Activated CD4-positive, alpha-beta T cell treated with anti-CD3 and anti-CD28 coated beads for 4 hours (primary cell): ENCODE measurements around the gene PPM1J.
"Not testable (repeated sequence)": the region's sequence is repeated elsewhere in the genome, so short reads cannot be mapped to it uniquely, and the experiment has no call there.

Source experiments
- DNase-seq, 2 donors: peaks; one replicate each; pipeline ENCODE4 v3.0.0-alpha.2; 2020

PPM1J gene, protein sequence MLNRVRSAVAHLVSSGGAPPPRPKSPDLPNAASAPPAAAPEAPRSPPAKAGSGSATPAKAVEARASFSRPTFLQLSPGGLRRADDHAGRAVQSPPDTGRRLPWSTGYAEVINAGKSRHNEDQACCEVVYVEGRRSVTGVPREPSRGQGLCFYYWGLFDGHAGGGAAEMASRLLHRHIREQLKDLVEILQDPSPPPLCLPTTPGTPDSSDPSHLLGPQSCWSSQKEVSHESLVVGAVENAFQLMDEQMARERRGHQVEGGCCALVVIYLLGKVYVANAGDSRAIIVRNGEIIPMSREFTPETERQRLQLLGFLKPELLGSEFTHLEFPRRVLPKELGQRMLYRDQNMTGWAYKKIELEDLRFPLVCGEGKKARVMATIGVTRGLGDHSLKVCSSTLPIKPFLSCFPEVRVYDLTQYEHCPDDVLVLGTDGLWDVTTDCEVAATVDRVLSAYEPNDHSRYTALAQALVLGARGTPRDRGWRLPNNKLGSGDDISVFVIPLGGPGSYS

DNA sequence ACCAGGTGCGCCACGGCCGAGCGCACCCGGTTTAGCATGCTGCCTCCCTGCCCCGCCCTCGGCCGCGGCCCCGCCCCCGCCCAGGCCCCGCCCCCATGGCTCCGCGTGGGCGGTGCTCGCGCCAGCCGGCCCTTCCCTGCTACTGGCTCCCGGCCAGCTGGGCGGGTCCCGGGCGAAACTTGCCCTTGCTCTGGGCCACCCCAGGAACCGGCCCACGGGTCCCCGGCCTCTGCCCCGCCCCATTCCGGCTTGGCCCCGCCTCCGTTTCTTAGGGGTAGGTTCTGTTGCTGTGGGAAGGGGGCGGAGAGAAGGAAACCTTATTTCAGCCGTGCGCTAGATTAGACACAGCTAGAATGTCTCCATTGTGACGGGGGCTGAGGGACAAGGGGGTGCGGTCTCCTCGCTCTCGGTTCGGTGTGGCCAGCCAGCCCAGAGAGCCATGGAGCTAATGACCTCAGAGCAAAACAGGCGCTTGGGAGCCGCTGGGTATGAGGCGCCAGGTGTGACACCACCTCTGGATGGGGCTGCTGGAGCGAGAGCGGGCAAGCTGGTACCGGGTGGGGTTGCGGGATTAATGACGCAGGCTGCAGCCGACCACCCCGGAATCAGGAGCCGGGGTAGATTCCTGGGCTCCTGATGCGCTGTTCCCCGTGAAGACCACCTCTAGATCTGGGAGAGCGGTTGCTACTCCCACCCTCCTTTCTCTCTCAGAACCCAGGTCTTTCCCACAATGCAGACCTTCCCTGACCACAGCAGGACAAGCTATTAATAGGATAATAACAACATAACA, at the start of gene PPM1J:
TSS of gene PPM1J (minus strand) at position 69 of the 790 bp plus-strand sequence. CDS start at position 38, 31 bp downstream.
- peak; percentile 94 to 98 for DNase-seq

DNA sequence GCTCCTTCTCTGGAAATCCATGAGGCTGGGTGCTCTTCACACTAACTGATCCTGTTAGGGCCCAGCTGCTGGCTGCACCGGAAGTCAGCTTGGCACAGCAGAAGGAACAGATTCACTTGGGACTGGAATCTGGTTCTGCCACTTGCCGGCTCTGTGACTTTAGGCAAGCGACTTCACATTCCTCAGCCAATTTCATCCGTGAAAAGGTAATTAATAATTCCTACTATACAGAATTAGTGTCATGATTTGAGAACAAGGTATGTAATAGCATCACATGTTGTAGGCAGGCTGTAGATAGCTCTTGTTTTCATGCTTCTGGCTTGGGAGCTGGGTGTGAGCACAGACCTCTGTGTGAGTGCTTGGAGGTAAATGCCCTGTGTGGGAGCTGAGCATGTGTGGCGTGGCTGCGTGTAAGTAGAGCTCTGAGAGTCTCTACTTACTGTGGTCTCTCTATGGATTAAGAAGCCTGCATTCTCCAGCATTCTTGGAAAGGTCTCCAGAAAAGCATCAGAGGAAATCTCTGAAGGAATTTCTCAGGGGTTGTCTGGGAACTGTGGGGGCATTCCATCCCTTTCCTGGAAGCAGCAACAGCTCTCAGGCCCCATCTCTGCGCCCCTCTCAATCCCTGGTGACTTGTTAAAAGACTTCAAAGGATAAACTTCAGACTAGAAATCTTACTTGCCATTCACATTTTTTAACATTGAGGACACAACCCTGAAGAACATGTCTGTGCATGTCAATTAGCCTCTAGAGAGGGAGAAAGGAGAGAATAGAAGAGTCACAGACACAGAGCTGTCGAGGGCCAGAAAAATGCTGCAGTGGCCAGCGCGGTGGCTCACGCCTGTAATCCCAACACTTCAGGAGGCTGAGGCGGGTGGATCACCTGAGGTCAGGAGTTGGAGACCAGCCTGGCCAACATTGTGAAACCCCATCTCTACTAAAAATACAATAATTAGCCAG, 47.7 kb upstream of the PPM1J start:
- no peak for DNase-seq

DNA sequence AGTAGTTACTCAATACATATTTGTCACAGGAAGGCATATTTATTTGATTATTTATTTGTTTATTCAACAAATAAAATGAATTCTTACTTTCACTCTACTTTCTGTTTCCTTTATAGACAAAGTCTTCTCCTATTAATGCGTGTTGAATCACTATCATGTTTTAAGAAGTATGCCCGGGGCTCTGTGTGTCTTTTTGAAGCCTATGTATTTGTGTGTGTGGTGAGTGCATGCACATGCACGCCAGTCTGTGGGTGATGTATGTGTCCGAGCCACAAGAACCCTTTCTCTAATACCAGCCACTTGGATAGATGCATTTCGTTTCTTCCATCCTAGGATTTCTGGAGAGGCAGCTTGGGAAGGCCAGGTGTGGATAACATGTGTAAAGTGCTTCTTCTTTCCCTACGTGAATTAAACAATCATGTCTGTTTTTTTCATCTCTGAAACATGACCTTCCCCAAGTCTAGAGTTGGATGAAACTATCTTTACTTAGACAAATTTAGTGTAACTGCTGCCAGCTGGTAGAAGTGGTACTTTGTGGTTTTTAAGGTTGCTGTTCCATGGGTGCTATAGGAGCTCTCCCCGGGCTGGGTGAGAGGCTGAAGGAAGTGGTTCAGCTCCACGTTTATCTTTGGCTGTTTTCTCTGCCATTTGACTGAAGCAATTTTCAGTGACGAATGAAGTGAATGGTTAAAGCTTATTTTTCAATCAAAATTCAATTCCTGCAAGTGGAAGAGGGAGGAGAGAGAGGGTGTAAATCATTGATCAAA, 46.8 kb upstream of the PPM1J start:
- no peak for DNase-seq

DNA sequence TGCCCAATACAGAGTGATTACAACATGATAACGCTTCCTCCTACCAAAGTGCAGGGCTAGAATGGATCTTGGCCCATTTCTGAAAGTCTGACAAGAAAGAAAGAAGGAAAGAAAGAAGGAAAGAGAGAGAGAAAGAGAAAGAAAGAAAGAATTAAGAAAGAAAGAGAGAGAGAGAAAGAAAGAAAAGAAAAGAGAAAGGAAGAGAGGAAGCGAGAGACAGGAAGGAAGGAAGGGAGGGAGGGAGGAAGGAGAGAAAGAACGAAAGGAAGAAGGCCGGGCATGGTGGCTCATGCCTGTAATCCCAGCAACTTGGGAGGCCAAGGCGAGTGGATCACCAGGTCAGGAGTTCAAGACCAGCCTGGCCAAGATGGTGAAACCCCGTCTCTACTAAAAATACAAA, 44.1 kb upstream of the PPM1J start:
- DNase-seq, result no peak

DNA sequence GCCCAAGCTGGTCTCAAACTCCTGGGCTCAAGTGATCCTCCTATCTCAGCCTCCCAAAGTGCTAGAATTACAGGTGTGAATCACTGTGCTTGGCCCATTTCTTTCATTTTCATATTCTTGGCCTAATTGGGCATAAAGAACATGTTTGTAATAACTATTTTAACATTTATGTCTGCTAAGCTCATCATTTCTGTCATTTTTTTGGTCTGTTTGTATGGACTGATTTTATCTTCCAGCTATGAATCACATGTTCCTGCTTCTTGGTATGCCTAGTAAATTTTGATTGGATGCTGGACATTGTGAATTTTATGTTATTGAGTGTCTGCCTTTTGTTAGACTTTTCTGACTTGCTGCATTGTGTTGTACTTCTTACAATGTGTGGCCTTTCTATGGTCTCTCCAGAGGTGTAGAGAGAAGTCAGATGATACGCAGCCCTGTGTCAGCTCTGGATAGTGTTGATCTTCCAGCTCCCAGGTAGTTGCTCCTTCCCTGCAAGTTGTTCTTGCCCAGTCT, 39.0 kb upstream of the PPM1J start:
- no peak for DNase-seq

DNA sequence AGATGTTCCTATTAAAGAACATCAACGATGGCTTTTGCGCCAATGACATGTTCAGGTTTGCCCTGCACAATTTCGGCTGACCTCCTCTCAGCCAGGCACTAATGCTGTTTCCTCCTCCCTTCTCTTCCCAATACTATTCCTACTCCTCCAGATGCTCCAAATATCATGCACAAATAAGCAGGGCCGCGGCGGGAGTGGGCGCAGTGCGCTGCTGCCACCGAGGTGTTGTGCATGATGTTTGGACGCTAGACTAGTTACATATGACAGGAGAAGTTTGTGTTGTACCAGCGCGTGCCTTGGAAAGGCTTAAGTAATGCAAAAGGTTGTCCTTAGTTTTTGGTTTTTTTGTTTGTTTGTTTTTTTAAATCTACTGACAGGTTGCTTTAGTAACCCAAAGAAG, 33.3 kb upstream of the PPM1J start:
- no peak for DNase-seq

DNA sequence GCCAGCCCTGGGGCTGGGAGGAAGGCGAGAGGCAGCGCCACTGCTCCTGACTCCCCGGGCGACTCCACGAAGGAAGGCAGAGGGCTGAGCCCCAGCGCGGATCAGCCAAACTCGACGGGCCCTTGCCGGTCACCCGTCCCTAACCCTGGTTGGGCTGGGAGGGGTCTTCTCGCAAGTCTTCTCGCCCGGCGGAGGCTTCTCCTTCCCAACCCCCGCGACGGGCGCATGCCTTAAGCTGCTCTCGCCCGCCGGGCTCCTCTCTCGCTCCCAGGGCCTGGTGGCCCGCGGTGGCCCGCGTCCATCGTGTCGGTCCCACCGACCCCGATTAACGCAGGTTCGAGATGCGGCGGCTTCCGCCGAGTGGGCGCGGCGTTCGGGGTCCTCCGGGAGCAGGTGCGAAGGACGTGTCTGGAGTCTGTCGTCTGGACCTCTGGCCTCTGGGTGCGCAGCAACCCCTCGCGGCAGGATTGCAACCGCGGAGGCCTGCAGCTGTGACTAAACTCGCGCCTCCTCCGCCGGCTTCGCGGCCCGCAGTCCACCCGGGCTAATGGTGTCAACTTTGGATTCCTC, 29.0 kb upstream of the PPM1J start:
- DNase-seq, result no peak

DNA sequence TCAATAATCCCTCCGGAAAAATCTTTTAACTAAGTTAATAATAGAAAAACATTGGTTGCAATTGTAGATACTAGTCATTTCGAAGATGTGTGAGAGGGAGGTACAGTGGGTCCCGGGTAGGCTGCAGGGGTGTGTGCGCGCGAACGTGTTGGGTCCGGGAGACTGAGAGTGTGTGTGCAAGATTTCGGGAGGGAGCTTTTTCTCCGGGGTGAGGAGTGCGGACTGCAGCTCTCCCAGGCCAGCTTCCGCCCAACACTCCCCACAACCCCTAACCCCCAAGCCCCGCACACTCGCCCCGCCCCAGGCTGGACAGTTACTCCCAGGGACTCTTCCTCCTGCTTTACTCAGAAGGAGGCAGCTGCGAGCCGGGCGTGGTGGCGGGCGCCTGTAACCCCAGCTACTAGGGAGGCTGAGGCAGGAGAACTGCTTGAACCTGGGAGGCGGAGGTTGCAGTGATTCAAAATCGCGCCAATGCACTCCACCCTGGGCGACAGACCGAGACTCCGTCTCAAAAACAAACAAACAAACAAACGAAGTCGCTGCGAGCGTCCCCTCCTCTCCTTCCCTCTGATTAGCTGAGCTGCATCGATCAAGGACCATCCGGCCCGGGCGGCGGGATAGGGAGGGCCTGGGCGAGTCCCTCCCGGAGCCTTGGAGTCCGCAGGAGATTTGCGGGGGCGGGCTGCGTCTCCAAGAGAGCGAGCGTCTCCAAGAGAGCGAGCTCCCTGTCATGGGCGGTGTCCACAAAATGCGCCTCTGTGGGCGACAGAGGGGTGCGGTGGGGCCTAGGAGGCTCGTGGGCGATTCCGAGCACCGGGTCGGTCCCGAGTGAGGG, 28.3 kb upstream of the PPM1J start:
- DNase-seq, result no peak

DNA sequence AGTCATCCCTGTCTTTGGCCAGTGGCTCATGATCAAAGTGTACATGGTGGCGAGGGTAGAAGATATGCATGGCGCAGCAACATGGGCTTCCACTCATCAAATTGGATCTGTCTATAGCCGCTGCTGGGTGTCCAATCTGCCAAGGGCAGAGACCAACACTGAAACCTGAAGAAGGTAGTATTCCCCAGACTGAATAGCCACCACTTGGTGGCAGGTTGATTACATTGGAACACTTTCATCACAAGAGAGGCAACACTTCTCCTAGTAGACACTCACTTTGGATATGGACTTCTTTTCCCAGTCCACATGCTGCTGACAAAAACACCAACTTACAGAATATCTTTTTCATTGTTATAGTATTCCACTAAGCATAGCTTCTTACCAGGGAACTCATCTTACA, 22.4 kb upstream of the PPM1J start:
- no peak for DNase-seq

DNA sequence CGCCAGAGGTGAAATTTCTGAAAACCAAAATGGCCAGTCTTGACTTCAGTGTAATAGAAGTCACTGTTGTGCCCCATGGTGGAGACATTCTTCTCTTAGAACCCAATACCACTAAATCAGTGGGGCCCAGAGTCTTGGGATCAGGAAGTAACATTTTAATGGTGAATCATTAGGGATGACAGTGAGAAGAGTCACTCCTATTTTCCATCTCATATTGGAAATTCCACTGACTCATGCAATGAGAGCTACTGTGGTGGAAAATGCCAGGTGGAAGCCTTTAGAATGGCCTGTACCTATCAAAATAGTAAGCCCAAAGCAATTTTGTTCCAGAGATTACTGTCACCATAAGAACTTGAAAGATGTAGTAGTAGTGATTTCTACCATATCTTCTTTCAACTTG, 20.6 kb upstream of the PPM1J start:
- DNase-seq, result no peak

DNA sequence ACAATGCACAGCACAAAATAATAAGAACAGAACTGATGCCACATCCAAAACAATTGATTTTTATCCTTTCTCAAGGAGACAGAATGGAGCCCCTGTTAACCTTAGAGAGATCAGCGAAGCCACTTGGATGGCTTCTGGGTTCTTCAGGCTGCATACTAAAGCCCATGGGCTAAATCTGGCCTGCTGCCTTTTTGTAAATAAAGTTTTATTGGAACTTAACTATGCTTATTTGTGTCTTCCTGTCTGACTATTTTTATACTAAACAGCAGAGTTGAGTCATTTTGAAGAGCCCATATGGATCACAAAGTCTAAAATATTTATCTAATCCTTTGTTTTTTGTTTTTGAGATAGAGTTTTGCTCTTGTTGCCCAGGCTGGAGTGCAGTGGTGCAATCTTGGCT, 16.3 kb upstream of the PPM1J start:
- no peak for DNase-seq

DNA sequence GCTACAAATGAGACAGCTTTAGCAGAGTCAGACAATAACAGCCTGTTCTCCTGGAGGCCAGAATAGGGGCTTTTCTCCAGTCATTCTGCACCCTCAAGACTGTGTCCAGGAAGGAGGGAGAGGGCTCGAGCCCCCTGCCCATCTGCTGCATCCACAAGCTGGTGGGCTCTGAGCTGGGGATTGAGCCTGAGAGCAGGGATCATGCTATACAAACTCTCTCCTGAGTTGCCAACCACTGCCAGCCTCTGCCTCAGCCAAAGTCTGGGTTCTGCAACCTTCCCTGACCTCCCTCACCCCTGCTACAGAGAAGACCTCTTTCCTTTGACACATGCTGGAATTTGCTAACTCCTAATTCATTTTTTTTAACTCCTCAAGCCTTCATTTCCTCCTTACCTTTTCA, 14.8 kb upstream of the PPM1J start:
- no peak for DNase-seq

DNA sequence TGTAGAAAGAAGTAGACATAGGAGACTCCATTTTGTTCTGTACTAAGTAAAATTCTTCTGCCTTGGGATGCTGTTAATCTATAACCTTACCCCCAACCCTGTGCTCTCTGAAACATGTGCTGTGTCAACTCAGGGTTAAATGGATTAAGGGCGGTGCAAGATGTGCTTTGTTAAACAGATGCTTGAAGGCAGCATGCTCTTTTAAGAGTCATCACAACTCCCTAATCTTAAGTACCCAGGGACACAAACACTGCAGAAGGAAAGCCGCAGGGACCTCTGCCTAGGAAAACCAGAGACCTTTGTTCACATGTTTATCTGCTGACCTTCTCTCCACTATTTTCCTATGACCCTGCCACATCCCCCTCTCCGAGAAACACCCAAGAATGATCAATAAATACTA, 13.9 kb upstream of the PPM1J start:
- not testable (repeated sequence) for DNase-seq

DNA sequence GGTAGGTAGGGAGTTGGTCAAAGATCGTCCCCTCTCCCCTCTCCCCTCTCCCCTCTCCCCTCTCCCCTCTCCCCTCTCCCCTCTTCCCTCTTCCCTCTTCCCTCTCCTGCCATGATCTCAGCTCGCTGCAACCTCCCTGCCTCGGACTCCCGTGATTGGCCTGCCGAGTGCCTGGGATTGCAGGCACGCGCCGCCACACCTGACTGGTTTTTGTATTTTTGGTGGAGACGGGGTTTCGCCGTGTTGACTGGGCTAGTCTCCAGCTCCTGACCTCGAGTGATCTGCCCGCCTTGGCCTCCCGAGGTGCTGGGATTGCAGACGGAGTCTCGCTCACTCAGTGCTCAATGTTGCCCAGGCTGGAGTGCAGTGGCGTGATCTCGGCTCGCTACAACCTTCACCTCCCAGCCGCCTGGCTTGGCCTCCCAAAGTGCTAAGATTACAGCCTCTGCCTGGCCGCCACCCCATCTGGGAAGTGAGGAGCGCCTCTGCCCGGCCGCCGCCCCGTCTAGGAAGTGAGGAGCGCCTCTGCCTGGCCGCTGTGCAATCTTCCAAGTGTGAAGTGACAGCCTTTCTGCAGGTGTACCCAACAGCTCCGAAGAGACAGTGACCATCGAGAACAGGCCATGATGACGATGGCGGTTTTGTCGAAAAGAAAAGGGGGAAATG, 13.3 kb upstream of the PPM1J start:
- DNase-seq, result not testable (repeated sequence)

DNA sequence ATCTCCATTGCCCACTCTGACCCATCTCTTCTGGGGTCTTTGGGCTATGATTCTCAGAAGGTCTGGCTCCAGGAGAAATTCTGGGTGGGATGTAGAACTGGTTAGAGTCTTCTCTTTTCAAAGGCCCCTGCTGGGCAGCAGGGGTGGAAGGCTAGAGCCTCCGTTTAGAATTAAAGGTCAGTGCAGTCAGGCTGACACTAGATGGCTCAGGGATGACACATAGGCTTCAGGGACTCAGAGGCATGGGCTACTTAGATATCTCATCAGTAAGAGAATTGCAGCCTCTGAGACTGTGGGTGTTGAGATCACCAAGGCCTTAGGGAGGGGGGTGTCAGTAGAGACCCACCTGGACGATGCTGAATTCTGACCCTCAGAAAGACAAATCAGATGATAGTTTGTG, 12.6 kb upstream of the PPM1J start:
- no peak for DNase-seq

DNA sequence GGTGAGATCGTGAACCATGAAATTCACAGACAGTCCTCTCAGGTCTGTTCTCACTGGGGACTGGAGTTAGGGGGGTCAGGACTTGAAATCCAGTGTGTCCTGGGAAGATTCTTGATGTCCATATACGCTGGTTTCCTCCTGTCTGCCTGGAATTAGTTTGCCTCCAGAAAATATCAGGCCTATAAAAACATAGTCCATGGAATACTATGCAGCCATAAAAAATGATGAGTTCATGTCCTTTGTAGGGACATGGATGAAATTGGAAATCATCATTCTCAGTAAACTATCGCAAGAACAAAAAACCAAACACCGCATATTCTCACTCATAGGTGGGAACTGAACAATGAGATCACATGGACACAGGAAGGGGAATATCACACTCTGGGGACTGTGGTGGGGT, 9.1 kb upstream of the PPM1J start:
- not testable (repeated sequence) for DNase-seq

DNA sequence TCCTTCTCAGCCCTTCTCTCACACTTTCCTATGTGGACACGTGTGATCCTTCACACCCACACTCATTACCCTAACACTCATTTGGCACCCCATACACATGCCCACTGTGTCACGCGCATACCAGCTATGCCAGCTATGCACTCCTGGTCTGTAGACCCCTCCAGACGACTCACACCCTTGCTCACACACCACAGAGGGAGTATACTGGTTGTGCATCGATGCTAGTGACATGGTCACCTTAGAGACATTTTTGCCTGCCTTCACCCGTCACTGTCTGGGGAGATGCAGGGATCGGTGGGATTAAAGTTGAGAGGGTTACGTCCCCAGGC, 8.3 kb upstream of the PPM1J start:
- DNase-seq, result no peak

DNA sequence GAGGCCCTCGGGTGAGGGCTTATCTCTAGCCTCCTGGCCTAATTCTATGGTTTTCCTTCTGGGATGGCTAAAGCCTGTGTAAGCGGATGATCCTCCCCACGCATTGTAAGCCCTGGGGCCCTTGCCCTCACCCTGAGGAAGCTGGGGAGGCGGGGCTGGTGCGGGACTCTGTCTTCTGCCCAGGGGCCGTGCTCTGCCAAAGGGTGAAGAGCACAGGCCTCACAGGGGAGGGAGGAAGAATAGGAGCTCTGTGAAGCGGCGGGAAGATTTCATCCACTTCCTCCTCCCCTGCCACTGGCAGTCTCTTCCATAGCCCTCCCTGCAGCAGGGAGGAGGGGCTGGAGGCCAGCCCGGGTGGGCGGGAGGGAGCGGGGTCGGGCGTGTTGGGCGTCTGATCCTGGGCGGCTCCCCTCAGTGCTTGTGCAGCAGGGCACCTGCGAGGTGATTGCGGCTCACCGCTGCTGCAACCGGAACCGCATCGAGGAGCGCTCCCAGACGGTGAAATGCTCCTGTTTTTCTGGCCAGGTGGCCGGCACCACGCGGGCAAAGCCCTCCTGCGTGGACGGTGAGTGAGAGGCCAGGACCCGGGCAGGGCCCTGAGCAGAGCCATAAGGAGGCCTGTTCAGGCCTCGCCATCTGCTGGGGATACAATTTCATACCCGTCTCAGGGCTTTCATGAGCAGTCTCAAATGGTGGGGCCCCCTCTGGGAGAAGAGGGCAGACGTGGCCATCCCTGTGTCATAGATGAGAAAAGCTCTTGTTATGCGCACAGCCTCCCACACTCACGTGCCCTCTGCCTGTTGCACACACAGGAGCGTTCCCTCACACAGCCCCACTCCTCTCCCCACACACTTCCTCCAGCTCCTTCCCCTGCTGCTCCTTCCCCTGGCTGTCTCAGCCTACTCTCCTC, 7.7 kb upstream of the PPM1J start:
- DNase-seq, result no peak

DNA sequence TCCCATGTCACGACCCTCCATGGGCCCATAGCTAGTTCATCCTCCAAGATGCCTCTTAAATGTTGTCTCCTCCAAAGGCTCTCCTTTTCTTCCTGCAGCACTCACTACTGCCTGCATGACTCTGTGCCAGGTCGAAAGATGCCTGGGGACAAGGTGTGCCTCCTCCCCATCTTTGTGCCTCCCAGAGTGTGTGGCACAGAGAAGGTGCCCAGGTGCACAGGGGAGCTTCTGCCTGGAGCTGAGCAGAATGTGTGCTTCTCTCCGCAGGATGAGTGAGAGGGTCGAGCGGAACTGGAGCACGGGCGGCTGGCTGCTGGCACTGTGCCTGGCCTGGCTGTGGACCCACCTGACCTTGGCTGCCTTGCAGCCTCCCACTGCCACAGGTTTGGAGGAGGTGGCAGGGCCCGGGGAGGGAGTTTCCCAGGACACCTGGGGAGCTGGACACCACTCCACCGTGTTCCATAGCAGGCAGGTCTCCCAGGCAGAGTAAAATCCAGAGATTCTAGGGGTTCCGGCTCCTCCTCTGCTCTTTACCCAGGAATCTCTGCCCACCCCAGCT, 6.9 kb upstream of the PPM1J start:
- DNase-seq, result no peak
